Measurements from ENCODE around the gene SNX9. TPM values are rescaled to one million over a fixed set of nuclear protein-coding genes. Genes with fewer than 3 reads are reported as not detected.

SNX9 gene
- total and polyA plus RNA-seq, 12 donors = 18.8 to 39.7 (median 31.2) TPM

- DNase-seq (peak; percentile 50 to 66), ATAC-seq (peak; percentile 34 to 69 (median 54))
- WGBS, 2 donors = 0% methylated on average over 49 to 74 of the region's 74 CpGs
- H3K27ac ChIP-seq = peak overlapping the region; percentile 90 to 100 (median 98)
- peaks cover 0 to 4% (median 0%) of the 10 kb centered on the region in 9 donors for H3K36me3 ChIP-seq
- no peaks in the 10 kb centered on the region for H3K27me3 ChIP-seq
- peak in 1 of 9 donors; percentile 15 for TF ChIP-seq CTCF (IDR thresholded peaks at IDR 0.05)
- intact Hi-C loops (cut with DNase I) = loop anchor here in 5 of 10 donors (5.0 kb wide), 2 partner anchors 61 to 66 kb away; no protein-coding TSS in a partner anchor
- H3K9me3 ChIP-seq = no peaks in the 10 kb centered on the region
- peak overlapping the region; percentile 82 to 99 (median 93) for H3K4me3 ChIP-seq
- peaks cover 13 to 40% (median 30%) of the 10 kb centered on the region in 9 donors for H3K4me1 ChIP-seq
Measured at GRCh38 chr6:157823528-157824370, 703 bp downstream of the SNX9 start.

- WGBS, 2 donors = 49 to 50% methylated on average over 10 of the region's 10 CpGs
- no peak for TF ChIP-seq CTCF (IDR thresholded peaks at IDR 0.05)
- peak overlapping the region in 4 of 10 donors; percentile 89 to 99 (median 94) for H3K4me3 ChIP-seq
- ATAC-seq (no peak), DNase-seq (no peak)
- H3K27me3 ChIP-seq = no peaks in the 10 kb centered on the region
- H3K36me3 ChIP-seq = peaks cover 0 to 7% (median 0%) of the 10 kb centered on the region in 9 donors
- peaks cover 14 to 50% (median 37%) of the 10 kb centered on the region in 9 donors for H3K4me1 ChIP-seq
- intact Hi-C loops (cut with DNase I) = loop anchor here in 1 of 10 donors (5.0 kb wide), 1 partner anchor 47 kb away; no protein-coding TSS in a partner anchor
- no peaks in the 10 kb centered on the region for H3K9me3 ChIP-seq
- H3K27ac ChIP-seq = peak overlapping the region in 2 of 10 donors; percentile 90 to 98
Measured at GRCh38 chr6:157825243-157825904, 2.3 kb downstream of the SNX9 start.

DNA sequence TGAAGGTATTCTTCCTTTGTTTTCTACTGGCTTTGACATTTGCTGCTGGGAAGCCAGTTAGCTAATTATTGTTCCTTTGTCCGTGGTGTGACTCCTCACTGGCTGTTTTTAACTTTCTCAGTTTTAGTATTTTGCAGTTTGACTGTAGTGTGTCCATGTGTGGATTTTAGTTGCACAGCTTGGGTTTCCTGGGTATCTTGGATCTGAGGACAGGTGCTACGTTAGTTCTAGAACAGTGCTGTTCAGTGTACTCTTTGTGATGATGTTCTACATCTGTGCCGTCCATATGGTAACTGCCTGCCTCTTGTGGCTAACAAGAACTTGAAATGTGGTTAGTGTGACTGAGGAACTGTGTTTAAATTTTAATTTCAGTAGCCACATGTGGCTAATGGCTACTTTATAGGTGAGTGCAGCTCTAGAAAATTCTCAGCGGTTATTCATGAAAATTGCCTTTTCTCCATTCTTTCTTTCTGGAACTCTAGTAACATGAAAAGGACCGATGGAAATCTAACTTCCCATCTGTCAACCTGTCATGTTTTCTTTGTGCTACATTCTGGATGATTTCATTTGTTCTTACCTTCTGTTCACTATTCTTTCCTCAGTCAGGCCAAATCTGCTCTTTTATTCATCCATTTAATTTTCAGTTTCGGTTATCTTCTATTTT is 7.4 kb downstream of the SNX9 start:
- 80 to 87% methylated on average over 6 of the region's 6 CpGs for WGBS, 2 donors
- ATAC-seq (no peak), DNase-seq (no peak)
- TF ChIP-seq CTCF (IDR thresholded peaks at IDR 0.05) = no peak
- Histone ChIP-seq H3K4me1 (peaks cover 6 to 66% (median 52%) of the 10 kb centered on the region in 9 donors), H3K4me3 (no peak overlapping the region), H3K36me3 (peaks cover 0 to 7% (median 0%) of the 10 kb centered on the region in 9 donors), H3K27ac (no peak overlapping the region), H3K9me3 (peaks cover 0 to 8% (median 0%) of the 10 kb centered on the region in 11 donors), H3K27me3 (no peaks in the 10 kb centered on the region)
- intact Hi-C loops (cut with DNase I) = no loop called here

GRCh38 chr6:157831018-157831369 is 7.9 kb downstream of the SNX9 start:
- intact Hi-C loops (cut with DNase I) = no loop called here
- peaks cover 6 to 61% (median 47%) of the 10 kb centered on the region in 9 donors for H3K4me1 ChIP-seq
- peak overlapping the region in 1 of 10 donors; percentile 38 for H3K27ac ChIP-seq
- H3K36me3 ChIP-seq = peaks cover 0 to 7% (median 0%) of the 10 kb centered on the region in 9 donors
- H3K4me3 ChIP-seq = no peak overlapping the region
- peaks cover 0 to 8% (median 0%) of the 10 kb centered on the region in 11 donors for H3K9me3 ChIP-seq
- DNase-seq (no peak), ATAC-seq (no peak)
- WGBS, 2 donors = 79 to 91% methylated on average over 2 of the region's 2 CpGs
- no peaks in the 10 kb centered on the region for H3K27me3 ChIP-seq
- TF ChIP-seq CTCF (IDR thresholded peaks at IDR 0.05) = no peak

All from heart right ventricle (tissue), 16 donors.